SK-N-SH (cell line): ENCODE data around the gene SOX2. TPM values are rescaled to one million over a fixed set of nuclear protein-coding genes. Genes with fewer than 3 reads are reported as not detected.

ENCODE experiments used
- CTCF ChIA-PET: fragments of 300-600, 350-600 bp; formaldehyde crosslinking; extraction: SDS; loops from one replicate; lab custom pipeline; 2021; lab: Yijun Ruan, JAX
- POLR2A ChIA-PET: fragments of 350-600 bp; sonication (Branson Sonifier 250); formaldehyde crosslinking; extraction: SDS; loops from one replicate; lab custom pipeline; 2020; ENCODE audit warnings: antibody characterized with exemption, inconsistent platforms; lab: Yijun Ruan, JAX
- DNase-seq: peaks from one replicate; pipeline ENCODE4 v3.0.0; 2012
- H2AFZ ChIP-seq: fragments of 200-600 bp; sonication (generic); 2 replicates; pipeline ENCODE4 v1.8.1; 2016; ENCODE audit warnings: antibody characterized with exemption, mild to moderate bottlenecking, low read depth
- H3F3A ChIP-seq: fragments of 200-600 bp; sonication (generic); replicated peaks from 2 replicates; pipeline ENCODE3; 2016; ENCODE audit warnings: antibody characterized with exemption, mild to moderate bottlenecking; ENCODE audit not compliant: insufficient read depth
- H3K27ac ChIP-seq, 2 experiments: fragments of 200-500 bp in 1 of 2; fragments of 200-600 bp in 1 of 2; sonication (Bioruptor generic) in 1 of 2; sonication (generic), shearing (Covaris generic) in 1 of 2; 2 replicates each; pipeline versions ENCODE4 v1.5.1 to v1.6.1; 2014 to 2016; ENCODE audit warnings: low read depth in 2 of 2, inconsistent platforms in 1 of 2, low read length in 1 of 2, mild to moderate bottlenecking in 1 of 2, mixed read lengths in 1 of 2
- H3K27me3 ChIP-seq: fragments of 200-600 bp; sonication (generic), shearing (Covaris generic); 2 replicates; pipeline ENCODE4 v1.6.1; 2016; ENCODE audit warnings: mixed run types; ENCODE audit not compliant: insufficient read depth
- H3K36me3 ChIP-seq, 2 experiments: fragments of 200-500 bp in 1 of 2; fragments of 200-600 bp in 1 of 2; sonication (Bioruptor generic) in 1 of 2; sonication (generic) in 1 of 2; replicated peaks in 1 of 2; 2 replicates each; pipeline versions ENCODE3 to v1.5.1; 2014 to 2016; ENCODE audit warnings: low read length in 1 of 2, mild to moderate bottlenecking in 1 of 2; ENCODE audit not compliant: insufficient read depth in 2 of 2, control insufficient read depth in 1 of 2
- H3K4me1 ChIP-seq, 2 experiments: fragments of 200-500 bp in 1 of 2; fragments of 200-600 bp in 1 of 2; sonication (Bioruptor generic) in 1 of 2; sonication (generic), shearing (Covaris generic) in 1 of 2; 2 replicates each; pipeline versions ENCODE4 v1.5.1 to v1.6.1; 2014 to 2016; ENCODE audit warnings: low read depth in 1 of 2, low read length in 1 of 2, mixed run types in 1 of 2; ENCODE audit not compliant: insufficient read depth in 2 of 2, control insufficient read depth in 1 of 2
- H3K4me2 ChIP-seq: fragments of 200-600 bp; sonication (generic), shearing (Covaris generic); 2 replicates; pipeline ENCODE4 v1.6.1; 2017; ENCODE audit warnings: mixed run types
- H3K4me3 ChIP-seq, 2 experiments: fragments of 200-500 bp in 1 of 2; fragments of 200-600 bp in 1 of 2; sonication (Bioruptor generic) in 1 of 2; sonication (generic), shearing (Covaris generic) in 1 of 2; 2 replicates each; pipeline versions ENCODE4 v1.5.1 to v1.8.1; 2014 to 2016; ENCODE audit warnings: low read depth in 2 of 2, inconsistent platforms in 1 of 2, low read length in 1 of 2, mild to moderate bottlenecking in 1 of 2, mixed read lengths in 1 of 2, moderate library complexity in 1 of 2
- H3K79me2 ChIP-seq: fragments of 200-600 bp; sonication (generic); 2 replicates; pipeline ENCODE4 v1.8.1; 2017; ENCODE audit warnings: mild to moderate bottlenecking; ENCODE audit not compliant: insufficient read depth
- H3K9ac ChIP-seq: fragments of 200-600 bp; sonication (generic); 2 replicates; pipeline ENCODE4 v1.6.1; 2017; ENCODE audit warnings: mixed run types
- H3K9me2 ChIP-seq: fragments of 200-600 bp; sonication (generic); 2 replicates; pipeline ENCODE4 v1.6.1; 2017; ENCODE audit warnings: mixed run types
- H3K9me3 ChIP-seq: fragments of 200-600 bp; sonication (generic); 2 replicates; pipeline ENCODE4 v1.6.1; 2017; ENCODE audit warnings: mixed run types, mild to moderate bottlenecking, moderate library complexity
- H4K20me1 ChIP-seq: fragments of 200-600 bp; sonication (generic); 2 replicates; pipeline ENCODE4 v1.6.1; 2017; ENCODE audit warnings: mild to moderate bottlenecking, mixed run types; ENCODE audit not compliant: insufficient read depth
- EZH2phosphoT487 ChIP-seq: fragments of 200-600 bp; sonication (generic); IDR thresholded peaks from 2 replicates; pipeline ENCODE4 v1.6.1; 2017; ENCODE audit warnings: low read depth, mixed run types, mild to moderate bottlenecking, antibody characterized with exemption, moderate library complexity, borderline replicate concordance
- RAD21 ChIP-seq: IDR thresholded peaks from 2 replicates; pipeline ENCODE4 v1.6.1; 2012; ENCODE audit warnings: mild to moderate bottlenecking, low read length
- RCOR1 ChIP-seq: fragments of 150-350 bp; IDR thresholded peaks from 2 replicates; pipeline ENCODE4 v1.6.1; 2017; ENCODE audit warnings: antibody characterized with exemption, low read length
- SMC3 ChIP-seq: IDR thresholded peaks from 2 replicates; pipeline ENCODE4 v1.6.1; 2012; ENCODE audit warnings: low read depth, low read length, improper control_type of control experiment
- WGBS: methylation state at CpG from one replicate; pipeline ENCODE4 v1.1.6; 2017; ENCODE audit warnings: low lambda C conversion rate; 5-methylcytosine and 5-hydroxymethylcytosine counted together
- polyA plus RNA-seq, 3 experiments: library from polyadenylated mRNA; depleted of rRNA; stranded (reverse); fragments of >200 nt; gene quantifications; 2 replicates each; pipeline ENCODE4 v1.2.3, GENCODE V29; 2012
- TF ChIP-seq, protein P1 (sequence below): IDR thresholded peaks from 2 replicates; pipeline ENCODE4 v1.6.1; 2012; ENCODE audit warnings: mild to moderate bottlenecking, low read depth, low read length, moderate library complexity
- TF ChIP-seq, protein P2 (sequence below): fragments of 200-600 bp; sonication (generic); IDR thresholded peaks from 2 replicates; pipeline ENCODE4 v1.6.1; 2017; ENCODE audit warnings: antibody characterized with exemption, mild to moderate bottlenecking, moderate library complexity

Gene SOX2
- polyA plus RNA-seq, 1 of the 3 experiments (the other 2 are of a cell fraction), result 0.13 TPM

- TF ChIP-seq, protein P1, sequence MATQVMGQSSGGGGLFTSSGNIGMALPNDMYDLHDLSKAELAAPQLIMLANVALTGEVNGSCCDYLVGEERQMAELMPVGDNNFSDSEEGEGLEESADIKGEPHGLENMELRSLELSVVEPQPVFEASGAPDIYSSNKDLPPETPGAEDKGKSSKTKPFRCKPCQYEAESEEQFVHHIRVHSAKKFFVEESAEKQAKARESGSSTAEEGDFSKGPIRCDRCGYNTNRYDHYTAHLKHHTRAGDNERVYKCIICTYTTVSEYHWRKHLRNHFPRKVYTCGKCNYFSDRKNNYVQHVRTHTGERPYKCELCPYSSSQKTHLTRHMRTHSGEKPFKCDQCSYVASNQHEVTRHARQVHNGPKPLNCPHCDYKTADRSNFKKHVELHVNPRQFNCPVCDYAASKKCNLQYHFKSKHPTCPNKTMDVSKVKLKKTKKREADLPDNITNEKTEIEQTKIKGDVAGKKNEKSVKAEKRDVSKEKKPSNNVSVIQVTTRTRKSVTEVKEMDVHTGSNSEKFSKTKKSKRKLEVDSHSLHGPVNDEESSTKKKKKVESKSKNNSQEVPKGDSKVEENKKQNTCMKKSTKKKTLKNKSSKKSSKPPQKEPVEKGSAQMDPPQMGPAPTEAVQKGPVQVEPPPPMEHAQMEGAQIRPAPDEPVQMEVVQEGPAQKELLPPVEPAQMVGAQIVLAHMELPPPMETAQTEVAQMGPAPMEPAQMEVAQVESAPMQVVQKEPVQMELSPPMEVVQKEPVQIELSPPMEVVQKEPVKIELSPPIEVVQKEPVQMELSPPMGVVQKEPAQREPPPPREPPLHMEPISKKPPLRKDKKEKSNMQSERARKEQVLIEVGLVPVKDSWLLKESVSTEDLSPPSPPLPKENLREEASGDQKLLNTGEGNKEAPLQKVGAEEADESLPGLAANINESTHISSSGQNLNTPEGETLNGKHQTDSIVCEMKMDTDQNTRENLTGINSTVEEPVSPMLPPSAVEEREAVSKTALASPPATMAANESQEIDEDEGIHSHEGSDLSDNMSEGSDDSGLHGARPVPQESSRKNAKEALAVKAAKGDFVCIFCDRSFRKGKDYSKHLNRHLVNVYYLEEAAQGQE, result no peak
Observed at GRCh38 chr3:181699171-181699903, 12.4 kb upstream of the SOX2 start (continued).

- H4K20me1 ChIP-seq, result no peaks in the 10 kb centered on the region
- H3K27ac ChIP-seq, result no peak overlapping the region
- H3K9ac ChIP-seq, result no peak overlapping the region
- H3F3A ChIP-seq, result no peaks in the 10 kb centered on the region
- H3K4me1 ChIP-seq, result peaks cover 0 to 11% of the 10 kb centered on the region in 2 experiments; a peak in 2 of 4 replicates
- peak overlapping the region in 1 of 2 experiments; percentile 8; a peak in 1 of 4 replicates for H3K4me3 ChIP-seq
- no peaks in the 10 kb centered on the region for H3K27me3 ChIP-seq
- no peak overlapping the region for H2AFZ ChIP-seq
- H3K9me3 ChIP-seq, result no peaks in the 10 kb centered on the region
- CTCF ChIA-PET, result interaction anchor here (0.5 to 5.4 kb wide), 63 partner anchors 8 to 1002 kb away, joined by 3 to 76 read pairs (median 4); partner anchors contain the start of gene SOX2
- no peaks in the 10 kb centered on the region for H3K36me3 ChIP-seq
- H3K9me2 ChIP-seq, result no peaks in the 10 kb centered on the region
- H3K4me2 ChIP-seq, result 0 out of 2 replicates have a peak overlapping the region, but pooled peaks have one; percentile 47
- POLR2A ChIA-PET, result no interaction called here
- no peaks in the 10 kb centered on the region for H3K79me2 ChIP-seq
- DNase-seq, result peak; percentile 87
- TF ChIP-seq, protein P2, sequence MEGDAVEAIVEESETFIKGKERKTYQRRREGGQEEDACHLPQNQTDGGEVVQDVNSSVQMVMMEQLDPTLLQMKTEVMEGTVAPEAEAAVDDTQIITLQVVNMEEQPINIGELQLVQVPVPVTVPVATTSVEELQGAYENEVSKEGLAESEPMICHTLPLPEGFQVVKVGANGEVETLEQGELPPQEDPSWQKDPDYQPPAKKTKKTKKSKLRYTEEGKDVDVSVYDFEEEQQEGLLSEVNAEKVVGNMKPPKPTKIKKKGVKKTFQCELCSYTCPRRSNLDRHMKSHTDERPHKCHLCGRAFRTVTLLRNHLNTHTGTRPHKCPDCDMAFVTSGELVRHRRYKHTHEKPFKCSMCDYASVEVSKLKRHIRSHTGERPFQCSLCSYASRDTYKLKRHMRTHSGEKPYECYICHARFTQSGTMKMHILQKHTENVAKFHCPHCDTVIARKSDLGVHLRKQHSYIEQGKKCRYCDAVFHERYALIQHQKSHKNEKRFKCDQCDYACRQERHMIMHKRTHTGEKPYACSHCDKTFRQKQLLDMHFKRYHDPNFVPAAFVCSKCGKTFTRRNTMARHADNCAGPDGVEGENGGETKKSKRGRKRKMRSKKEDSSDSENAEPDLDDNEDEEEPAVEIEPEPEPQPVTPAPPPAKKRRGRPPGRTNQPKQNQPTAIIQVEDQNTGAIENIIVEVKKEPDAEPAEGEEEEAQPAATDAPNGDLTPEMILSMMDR, result peak; percentile 87
- TF ChIP-seq RAD21 (peak; percentile 87), RCOR1 (no peak), EZH2phosphoT487 (no peak), SMC3 (peak; percentile 80)
- WGBS, result 48% methylated on average over 17 of the region's 17 CpGs
Observed at GRCh38 chr3:181700168-181701087, 11.3 kb upstream of the SOX2 start.
